ENCODE measurements around the gene RPL3.

Gene RPL3

DNA sequence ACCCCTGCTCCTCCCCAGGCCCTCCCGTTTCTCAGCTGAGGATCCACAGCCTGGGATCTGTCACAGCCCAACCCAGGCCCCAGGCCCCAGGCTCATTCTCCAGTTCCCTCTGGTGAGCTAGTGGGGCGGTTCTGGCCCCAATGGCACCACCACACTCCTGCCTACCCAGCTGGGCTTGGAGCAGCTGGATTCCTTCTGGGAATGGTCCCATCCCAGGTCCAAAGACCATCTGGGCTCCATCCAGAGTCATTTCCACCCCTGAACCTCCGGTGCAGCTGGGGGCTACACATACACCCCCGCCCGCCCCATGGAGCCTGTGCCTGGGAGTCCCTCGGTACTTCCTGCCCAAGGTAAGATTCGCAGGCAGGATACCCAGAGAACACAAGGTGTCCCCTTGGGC, 39.2 kb downstream of the RPL3 start:
- DNase-seq: no peak

- DNase-seq: no peak
Observed at GRCh38 chr22:39279170-39279850, 40.1 kb downstream of the RPL3 start.

GRCh38 chr22:39278040-39278439, 41.4 kb downstream of the RPL3 start:
- peak; percentile 73 for DNase-seq

DNA sequence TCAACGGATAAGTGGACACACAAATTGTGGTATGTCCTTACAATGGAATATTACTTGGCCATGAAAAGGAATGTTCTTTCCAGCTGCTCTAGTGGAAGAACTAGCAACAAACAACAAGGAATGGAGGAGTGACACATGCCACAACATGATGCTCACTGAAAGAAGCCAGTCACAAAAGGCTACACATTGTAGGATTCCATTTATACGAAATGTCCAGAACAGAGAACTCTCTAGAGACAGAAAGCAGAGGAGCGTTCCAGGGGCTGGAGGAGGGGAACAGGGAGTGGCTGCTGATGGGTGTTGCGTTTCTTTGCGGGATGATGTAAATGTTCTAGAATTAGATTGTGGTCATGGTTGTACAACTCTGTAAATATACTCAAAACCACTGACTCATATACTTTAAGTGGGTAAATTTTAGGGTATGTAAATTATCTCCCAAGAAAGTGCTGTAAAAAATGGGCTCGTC, 42.2 kb downstream of the RPL3 start:
- peak; percentile 89 for DNase-seq

- DNase-seq: no peak
Observed at GRCh38 chr22:39276440-39277141, 42.8 kb downstream of the RPL3 start.

GRCh38 chr22:39275814-39276439, 43.5 kb downstream of the RPL3 start:
- no peak for DNase-seq

DNA sequence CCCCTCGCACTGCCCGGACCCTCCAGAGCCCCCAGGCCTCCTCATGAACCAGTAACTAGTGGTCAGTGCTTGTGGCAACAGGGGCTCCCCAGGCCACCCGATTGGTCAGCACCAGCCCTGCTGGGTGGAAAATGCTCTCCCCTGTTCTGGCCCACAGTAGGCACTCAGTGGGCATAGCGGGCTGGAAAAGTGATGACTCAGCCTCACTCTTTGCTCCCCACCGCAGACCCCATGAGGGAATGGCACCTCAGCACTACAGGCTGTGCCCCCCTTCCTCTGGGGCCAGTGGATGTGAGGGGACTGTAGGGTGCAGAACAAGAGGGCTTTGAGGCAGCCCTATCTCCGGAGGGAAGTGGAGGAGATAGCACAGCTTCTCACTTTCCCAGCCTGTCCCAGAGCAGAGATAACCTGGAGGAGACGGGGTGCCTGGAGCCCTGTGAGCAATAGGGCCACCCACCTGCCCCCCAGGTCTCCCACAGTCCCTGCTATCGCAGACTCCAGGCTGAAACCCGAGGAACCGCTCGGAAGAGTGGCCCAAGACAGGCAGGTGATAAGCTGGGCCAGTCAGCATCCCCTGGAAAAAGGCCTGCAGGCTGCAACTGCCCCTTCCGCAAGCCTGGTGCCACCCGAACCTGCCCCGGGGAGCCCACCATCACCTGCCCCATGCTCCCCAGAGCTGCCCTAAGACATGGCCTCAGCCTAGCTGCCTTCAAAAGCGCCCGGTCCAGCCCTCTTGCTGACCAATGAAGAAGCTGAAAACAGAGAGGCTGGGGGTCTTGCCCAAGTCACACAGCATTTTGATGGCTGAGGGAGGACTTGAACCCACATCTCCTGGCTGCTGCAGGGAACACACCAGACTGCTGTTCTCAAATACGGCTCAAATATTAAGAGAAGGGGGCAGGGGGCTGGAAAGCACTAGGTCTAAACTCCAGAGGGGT, 45.2 kb downstream of the RPL3 start:
- DNase-seq: no peak

- DNase-seq: no peak
Observed at GRCh38 chr22:39270792-39271191, 48.6 kb downstream of the RPL3 start.

- no peak for DNase-seq
Observed at GRCh38 chr22:39270280-39270679, 49.1 kb downstream of the RPL3 start.

DNA sequence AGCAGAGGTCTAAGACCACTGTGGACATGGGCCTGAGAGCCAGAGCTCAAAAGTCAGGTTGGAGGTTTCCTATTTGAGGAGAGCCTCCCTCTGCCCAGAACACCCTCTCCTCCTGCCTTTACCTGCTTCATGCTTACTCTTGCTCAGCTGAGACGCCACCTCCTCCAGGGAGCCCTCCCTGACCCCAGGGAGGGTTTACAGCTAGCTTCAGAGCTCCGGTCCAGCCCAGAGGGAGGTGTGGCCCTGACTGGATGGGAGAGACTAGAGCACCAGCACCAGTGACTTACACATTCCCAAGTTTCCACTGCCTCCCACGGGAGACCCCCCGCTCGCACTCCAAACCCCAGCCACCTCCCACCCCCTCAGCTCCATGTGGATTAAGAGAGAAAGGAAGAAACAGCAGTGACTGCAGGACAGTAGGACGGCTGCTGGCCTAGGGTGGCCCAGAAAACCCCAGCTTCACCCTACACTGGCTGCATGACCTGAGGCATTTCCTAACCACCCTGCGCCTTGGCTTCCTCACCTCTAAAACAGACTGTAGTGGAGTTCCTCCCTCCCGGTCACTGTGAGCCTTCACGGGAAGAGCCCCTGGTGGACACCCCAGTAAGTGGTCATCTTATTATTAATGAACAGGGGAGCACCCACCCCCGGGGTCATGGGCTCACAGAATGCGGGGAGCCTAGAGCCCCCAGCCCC, 50.2 kb downstream of the RPL3 start:
- no peak for DNase-seq

DNA sequence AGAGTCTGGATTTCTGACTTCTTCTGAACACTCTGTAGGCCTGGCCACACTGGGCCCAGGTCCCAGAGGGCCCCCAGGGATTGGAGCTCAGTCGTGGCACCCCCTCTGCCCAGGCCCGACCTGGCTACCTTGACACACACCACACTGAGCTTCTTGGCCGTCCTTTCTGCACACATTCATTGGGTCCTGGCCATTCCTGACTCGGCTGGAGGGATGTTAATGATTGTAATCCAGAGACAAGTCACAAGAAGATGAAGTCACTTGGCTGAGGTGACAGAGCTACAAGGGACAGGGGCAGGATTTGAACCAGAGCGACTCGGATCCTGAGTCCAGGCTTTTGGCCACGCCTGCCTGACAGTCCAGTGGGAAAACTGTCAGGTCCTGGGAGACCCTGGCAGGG, 50.8 kb downstream of the RPL3 start:
- no peak for DNase-seq

DNA sequence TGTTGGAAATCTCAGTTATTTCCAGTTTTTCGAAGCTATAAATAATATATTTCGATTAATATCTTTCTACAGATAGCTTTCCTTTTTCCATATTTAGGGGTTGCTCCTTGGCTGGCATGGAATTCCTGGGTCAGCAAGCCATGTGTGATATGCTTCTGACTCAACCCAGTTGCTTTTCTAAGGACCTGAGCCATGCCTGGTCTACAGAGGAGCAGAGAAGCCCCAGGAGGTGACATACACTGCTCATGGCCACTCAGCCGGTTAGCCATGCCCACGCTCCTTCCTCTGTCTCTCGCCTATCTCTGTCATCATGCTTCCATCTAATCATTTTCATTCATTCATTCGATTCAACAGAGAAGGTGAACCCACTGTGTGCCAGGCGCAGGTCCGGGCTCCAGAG, 51.4 kb downstream of the RPL3 start:
- DNase-seq: no peak

- DNase-seq: no peak
Observed at GRCh38 chr22:39266398-39267030, 52.9 kb downstream of the RPL3 start.

DNA sequence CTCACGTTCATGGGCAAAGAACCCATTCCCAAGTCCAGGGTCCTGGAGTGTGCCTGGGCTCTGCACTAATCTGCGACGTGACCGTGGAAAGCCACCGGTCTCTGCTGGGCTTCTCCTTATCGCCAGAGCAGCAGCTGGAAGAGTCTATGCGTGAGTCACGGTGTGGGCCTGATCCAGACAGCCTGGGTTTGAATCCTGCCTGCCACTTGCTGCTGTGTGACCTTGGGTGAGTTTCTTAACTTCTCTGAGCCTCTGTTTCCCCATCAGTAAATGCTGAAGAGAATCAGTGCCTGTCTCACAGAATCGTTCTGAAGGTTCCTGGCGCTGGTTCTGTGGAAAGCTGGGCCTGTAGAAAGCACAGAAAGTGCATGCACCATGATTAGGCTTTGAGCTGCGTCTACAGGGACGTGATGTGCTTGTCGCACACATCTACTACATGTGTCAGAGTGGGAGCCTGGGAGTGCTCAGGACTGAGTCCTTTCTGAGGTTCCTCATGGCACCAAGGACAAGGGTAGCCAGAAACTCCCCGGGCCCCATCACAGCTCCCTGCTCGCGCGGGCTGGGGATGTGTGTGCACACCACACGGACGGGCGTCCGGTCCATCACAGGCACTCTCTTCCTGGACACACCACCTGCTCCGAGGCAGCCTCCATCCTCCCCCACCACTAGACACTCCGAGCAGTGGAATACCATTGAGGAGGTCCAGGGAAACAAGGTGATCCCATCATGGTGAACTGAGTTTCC, 54.1 kb downstream of the RPL3 start:
- no peak for DNase-seq

GRCh38 chr22:39264349-39265038, 54.9 kb downstream of the RPL3 start:
- no peak for DNase-seq

DNA sequence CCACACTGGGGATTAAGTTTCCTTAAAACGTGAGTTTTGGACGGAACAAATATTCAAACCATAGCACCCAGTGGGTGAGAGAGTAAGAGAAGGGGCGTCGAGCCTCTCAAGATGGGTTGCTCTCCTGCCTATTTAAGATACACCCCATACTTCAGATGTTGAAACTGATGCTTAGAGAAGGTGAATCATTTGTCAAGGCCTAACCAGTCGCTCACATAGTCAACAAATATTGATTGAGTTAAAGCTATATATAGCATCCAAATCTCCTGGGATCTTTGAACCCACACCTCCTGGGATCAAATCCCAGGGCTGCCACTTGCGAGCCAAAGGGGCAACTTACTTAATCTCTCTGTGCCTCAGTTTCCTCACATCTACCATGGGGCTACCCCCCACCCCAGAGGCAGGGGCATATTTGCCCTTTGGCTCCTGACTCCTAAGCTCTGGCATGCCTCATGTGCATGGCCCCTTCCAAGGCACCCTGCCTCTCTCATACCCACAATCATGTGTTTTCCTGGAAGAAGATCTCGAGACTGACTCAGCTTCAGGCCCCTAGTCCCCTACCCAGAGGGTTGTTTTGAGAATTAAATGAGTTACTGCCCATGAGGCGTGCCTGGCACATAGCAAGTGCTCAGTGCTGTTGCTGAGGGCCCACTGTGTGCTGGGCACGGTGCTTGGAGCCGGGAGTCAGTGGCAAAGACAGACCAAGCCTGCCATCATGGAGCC, 55.6 kb downstream of the RPL3 start:
- no peak for DNase-seq
